NCI-H1048 (cell line): ENCODE measurements around the gene CNNM2.
A peak's percentile ranks its signal among the peaks of the same experiment; 100 is the strongest.

ENCODE experiments used
- DNase-seq: peaks from one replicate; lab custom pipeline; 2025; lab: John Stamatoyannopoulos, UW

CNNM2 gene

DNA sequence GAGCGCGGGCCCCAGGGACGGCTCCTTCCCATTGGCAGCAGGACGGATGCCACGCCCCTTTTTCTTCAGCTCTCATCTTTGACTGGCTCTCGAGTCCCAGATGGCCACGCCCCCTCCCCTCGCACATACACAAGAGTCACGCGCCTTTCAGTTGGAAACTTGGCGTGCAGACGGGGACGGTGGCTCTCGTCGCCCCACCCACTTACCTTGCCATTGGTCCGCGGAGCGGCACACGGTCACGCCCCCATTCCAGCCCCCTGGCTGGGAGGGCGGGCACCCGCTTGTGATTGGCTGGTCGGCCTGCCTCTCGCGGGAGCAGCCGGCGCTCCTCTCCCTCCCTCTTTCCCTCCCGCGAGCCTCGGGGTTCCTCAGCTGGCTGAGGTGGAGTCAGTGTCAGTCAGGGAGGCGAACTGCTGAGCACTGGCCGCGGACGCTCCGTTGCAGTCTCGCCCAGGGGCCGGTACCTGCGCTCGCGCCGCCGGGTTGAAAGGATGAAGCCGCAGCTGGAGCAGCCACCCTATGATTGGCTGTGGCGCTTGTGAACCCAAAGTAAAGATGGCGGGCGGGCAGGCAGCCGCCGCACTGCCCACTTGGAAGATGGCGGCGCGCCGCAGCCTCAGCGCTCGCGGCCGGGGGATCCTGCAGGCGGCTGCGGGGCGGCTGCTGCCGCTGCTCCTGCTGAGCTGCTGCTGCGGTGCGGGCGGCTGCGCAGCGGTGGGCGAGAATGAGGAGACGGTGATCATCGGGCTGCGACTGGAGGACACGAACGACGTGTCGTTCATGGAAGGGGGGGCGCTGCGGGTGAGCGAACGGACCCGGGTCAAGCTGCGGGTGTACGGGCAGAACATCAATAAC lies at the start of gene CNNM2:
TSS of gene CNNM2 (plus strand) at position 333 of the 855 bp plus-strand sequence. CDS start at position 520, 187 bp downstream.
- peak; percentile 99 for DNase-seq

DNA sequence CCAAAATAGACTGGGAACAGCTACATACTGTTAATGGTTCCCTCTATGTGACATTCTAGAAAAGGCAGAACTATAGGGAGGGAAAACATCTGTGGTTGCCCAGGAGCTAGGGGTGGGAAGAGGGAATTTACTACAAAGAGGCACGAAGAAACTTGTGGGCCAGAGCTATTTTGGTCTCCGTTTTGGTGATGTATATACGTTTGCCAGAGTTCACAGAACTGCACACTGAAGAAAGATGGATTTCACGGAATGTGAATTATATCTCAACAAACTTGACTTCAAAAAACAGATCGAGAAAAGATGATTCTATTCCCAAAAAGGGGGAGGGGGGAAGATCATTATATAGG lies 49.2 kb upstream of the CNNM2 start:
- DNase-seq: no peak

DNA sequence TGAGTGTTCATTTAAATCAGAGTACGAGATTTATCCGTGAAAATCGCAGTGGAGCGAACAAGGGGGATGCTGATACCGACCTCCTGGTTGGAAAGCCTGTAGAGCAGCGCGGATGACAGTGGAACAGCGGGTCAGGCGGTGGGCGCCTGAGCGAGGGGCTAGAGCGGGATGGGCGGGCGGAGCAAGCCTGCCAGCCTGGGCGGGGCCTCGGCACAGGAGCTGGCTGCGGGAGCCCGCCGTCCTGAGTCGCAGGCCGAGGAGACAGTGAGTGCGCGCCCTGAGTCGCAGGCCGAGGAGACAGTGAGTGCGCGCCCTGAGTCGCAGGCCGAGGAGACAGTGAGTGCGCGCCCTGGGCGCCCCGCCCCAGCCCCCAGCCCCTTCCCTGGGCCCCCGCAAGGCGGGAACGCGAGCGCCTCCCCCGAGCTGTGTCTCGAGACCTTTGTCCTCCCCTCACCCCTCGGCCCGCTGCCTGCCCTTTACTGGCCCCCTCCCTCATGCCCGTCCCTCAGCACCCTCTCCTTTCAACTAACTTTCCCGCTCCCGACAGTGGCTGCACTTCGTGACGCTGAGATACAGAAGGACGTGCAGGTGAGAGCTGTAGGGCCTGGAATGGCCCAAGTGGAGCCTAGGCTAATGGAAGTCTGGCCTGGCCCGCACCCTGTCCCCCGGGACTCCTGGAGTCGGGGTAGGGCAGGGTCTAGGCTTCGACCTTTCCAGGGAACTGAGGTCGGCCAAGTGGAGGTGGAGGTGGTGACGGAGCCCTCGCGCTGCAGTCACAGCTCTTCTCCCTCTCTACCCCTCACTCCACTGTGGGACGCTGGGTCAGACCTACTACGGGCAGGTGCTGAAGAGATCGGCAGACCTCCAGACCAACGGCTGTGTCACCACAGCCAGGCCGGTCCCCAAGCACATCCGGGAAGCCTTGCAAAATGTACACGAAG lies 48.6 kb upstream of the CNNM2 start, which contains the start of gene AS3MT:
TSS of gene AS3MT (plus strand) at position 213 of the 941 bp plus-strand sequence. CDS start at position 336, 123 bp downstream.
- no peak for DNase-seq

DNA sequence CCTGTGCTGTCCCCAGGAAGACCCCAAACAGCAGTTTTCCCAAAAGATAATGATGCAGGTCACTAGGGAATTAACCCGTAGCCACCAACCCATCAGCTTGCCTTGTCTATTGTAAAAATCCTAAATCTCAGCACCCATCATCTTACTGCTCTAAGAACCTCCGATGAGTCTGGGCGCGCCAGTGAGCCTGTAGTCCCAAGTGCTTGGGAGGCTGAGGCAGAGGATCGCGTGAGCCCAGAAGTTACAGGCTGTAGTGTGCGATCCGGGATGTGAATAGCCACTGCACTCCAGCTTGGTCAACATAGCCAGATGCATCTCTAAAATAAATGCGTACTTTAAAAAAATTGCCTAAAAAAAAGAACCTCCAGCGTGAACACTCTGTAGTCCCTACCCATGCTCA lies 47.9 kb upstream of the CNNM2 start:
- no peak for DNase-seq

DNA sequence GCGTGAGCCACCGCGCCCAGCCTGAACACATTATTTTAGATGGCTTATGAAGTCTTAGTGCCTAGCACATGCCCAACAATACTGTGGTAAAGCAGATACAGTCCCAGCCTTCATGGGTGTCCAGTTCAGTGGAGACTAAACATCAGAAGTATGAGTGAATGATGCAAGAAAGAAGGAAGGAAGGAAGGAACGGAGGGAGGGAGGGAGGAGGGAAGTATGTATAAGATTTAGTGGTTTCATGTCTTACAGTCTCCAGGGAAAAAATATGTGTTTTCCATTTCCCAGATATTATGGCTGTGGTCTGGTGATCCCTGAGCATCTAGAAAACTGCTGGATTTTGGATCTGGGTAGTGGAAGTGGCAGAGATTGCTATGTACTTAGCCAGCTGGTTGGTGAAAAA lies 45.9 kb upstream of the CNNM2 start:
- no peak for DNase-seq

DNA sequence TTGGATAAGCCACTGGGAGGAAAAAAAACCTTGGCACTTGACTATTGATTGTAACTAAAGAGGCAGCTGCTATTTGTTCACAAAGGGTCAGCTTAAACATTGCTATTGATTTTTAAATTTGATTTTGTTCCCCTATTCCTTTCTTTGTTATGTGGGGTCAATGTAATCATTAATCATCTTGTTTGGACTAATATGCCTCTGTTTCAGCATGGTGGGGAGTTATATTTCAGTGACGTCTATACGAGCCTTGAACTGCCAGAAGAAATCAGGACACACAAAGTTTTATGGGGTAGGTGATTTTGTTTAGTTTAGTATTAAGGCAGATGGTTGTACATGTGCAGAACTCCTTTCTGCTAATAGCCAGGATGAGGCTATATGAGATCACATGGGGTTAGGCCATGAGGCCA lies 41.3 kb upstream of the CNNM2 start:
- no peak for DNase-seq

DNA sequence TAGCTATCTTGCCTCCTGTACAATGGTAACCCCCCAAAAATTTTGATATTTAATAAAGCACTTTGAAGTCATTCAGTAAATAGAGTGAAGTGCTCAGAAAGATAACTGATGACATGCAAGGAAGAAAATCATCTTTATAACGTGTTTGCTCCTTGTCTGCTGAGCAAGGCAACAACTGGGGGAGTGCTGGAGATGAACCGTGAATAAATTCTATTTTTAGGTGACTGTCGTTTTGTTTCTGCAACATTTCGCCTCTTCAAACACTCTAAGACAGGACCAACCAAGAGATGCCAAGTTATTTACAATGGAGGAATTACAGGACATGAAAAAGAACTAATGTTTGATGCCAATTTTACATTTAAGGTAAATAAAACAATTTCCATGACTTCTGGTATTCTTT lies 39.5 kb upstream of the CNNM2 start:
- DNase-seq: no peak

DNA sequence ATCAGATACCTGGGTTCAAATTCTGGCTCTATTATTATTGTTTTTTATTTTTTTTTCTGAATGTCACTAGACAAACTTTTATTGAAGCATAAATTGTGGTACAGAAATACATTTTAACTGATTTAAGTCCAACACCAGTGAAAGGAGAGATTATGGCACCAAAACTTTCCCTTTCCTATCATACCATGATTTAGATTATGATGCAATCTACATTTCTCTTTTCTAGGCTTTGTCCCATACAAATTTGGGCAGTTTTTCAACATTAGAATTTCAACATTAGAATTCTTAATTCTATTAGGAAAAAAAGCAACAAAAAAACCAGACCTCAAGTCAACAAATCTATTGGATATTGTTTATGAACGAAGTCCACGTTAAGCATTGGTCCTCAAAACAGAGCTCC lies 37.8 kb upstream of the CNNM2 start:
- no peak for DNase-seq

DNA sequence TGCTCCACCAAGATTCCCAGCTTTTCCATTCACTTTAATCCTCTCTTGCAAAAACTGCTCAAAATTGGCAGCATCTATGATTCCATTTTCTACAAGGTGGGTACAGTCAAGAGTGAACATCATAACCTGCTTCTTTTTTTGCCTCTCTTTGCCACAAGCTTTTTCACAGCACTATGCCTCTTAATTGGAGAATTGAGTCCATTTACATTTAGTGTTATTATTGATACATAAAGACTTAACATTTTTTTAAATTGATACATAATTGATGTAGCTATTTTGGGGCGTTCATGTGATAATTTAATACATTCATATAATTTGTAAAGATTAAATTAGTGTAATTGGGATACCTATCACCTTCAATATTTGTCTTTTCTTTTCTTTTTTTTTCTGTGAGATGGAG lies 30.0 kb upstream of the CNNM2 start:
- DNase-seq: no peak

DNA sequence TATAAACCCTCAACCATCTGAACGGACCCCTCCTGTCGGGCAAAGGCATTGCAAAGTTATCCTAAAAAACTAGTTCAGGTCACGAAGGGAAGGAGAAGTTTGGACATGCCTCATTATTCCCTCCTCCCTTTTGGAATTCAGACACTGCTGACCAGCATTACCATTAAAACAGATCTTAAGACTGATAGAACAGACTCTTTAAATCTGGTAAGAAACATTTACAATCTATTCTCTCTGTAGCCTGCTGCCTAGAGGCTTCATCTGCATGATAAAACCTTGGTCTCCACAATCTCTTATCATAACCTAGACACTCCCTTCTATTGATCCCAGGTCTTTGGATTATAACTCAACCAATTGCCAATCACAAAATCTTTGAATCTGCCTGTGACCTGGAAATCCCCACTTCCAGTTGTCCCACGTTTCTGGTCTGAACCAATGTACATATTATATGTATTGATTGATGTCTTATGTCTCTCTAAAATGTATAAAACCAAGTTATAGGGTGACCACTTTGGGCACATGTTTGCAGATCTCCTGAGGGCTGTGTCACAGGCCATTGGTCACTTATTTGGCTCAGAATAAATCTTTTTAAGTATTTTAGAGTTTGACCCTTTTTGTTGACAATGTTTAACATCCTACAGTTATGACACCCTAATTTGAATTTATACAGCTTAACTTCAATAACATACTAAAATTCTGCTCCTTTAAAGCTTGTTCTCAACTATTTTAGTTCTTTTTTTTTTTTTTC lies 23.5 kb upstream of the CNNM2 start:
- no peak for DNase-seq

DNA sequence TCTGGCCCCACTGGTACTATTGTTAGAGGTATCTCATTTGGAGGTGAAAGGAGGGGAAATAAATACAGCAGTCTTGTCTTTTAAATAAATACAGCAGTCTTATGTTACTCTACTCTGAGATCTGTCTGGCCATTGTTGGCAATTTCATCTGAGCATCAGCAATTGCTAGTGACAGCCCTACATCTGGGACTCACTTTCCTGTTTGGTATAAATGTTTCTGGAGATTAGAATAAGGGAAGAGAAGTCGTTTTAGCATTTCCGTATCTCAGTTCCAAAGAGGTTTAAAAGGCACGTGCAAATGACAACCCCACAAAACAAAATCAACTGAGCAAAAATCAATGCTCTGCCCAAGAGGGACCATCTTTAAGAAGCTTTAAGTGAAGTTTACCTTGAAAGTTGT lies 18.1 kb upstream of the CNNM2 start:
- no peak for DNase-seq

DNA sequence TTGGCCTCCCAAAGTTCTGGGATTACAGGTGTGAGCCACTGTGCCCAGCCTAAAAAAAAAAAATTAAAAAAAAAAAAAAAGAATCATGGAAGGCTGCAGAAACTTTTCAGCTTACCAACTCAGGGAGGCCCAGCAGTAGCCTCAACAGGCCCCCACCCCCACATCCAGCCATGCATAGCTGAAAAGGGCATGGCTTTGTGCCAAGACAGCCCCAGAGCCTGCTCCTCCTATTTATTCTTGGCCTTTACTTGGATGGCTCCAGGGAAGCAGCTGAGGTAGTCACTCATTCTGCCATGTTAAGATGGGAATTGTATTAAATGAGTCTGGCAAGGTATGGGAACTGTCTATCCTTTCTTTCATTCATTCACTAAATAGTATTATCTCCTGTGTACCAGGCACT lies 13.7 kb upstream of the CNNM2 start:
- no peak for DNase-seq

DNA sequence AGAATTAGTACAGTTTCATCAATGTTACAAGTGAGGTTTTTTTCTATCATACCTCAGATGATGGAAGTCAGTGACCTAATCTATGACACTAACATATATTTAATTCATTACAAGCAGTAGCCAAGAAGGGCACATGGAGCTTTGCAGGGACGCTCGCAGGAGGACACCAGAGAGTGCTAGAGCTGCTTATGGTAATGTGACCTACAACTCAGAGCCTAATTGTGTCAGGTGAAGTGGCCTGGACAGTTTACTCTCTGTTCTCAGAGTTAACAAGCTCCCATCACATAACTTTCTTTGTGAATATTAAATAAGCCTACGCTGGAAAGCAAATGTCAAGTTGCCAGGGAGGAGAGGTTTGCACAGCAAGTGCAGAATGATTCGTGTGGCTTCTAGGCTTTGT lies 11.6 kb upstream of the CNNM2 start:
- DNase-seq: no peak

DNA sequence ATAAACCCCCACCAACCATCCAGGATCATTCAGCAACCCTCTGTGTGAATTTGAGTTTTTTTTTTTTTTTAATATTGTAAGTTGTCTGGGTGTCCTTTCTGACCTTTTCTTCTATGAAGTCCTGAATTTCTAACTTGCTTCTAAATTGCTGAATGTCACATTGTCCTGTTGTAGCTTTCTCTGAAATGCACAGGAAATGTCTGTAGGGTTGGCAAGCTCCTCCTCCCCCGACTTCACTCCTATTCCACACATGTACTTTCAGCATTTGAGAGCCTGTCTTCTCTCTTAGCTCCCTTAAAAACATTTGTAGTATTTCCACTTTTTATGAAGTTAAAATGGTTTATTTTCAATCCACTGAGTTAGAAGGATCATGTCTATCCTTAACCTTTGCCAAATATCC lies 3.3 kb upstream of the CNNM2 start:
- no peak for DNase-seq

DNA sequence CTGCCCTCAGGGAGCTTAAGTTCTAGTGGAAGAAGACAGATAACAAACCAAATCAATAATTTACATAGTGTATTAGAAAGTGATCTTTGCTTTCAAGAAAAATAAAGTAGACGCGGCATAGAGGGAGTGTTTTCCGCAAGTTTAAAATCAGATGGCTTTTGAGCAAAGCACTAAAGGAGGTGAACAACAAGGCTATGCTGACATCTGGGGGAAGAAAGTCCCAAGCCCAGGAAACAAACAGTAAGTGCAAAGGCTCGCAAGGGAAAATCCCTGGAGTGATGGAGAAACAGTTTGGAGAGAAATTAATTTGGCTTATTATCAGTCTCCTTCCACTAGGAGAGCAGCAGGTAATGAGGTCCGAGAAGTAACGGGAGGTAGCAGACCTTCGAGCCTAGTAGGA lies 1.9 kb upstream of the CNNM2 start:
- DNase-seq: no peak

DNA sequence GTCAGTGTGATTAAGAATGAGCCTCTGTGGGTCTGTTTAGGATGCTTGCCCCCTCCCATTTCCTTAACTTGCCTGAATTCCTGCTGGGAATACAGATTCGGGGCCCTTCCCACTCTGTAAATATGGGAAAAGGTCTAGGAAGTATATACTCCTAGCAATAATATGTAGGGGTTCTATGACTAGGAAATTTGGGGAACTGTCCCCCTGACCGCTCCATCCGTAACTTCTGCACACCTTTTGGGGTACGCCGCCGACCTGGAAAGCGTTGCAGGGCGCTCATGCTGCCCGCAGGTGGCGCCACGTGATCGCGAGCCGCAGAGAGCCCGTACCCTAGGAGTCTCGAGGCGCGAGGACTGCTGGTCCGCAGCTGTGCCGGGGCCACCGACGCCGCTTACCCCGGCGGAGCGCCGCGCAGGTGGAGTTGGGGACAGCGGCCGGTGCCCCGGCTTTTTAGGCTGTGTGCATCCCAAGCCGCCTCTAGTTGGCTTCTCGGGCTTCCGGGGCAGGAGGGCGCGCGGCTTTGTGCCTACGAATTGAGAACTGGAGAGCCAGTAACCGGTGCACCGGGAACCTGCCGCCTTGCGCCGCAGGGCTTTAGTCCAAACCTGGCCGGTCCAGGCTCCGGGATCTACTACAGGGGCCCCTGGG lies 656 bp upstream of the CNNM2 start:
- DNase-seq: peak; percentile 25

DNA sequence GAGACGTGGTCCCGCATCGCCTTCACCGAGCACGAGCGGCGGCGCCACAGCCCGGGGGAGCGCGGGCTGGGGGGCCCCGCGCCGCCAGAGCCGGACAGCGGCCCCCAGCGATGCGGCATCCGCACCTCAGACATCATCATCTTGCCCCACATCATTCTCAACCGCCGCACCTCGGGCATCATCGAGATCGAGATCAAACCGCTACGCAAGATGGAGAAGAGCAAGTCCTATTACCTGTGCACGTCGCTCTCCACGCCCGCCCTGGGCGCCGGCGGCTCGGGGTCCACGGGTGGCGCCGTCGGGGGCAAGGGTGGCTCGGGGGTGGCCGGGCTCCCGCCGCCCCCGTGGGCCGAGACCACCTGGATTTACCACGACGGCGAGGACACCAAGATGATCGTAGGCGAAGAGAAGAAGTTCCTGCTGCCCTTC lies 737 bp downstream of the CNNM2 start:
- no peak for DNase-seq

DNA sequence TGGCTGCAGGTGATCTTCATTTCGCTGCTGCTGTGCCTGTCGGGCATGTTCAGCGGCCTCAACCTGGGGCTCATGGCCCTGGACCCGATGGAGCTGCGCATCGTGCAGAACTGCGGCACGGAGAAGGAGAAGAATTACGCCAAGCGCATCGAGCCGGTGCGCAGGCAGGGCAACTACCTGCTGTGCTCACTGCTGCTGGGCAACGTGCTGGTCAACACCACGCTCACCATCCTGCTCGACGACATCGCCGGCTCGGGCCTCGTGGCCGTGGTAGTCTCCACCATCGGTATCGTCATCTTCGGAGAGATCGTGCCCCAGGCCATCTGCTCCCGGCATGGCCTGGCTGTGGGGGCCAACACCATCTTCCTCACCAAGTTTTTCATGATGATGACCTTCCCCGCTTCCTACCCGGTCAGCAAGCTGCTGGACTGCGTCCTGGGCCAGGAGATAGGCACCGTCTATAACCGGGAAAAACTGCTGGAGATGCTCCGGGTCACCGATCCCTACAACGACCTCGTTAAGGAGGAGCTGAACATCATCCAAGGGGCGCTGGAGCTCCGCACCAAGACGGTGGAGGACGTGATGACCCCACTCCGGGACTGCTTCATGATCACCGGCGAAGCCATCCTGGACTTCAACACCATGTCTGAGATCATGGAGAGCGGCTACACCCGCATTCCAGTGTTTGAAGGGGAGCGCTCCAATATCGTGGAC lies 1.3 kb downstream of the CNNM2 start:
- no peak for DNase-seq

DNA sequence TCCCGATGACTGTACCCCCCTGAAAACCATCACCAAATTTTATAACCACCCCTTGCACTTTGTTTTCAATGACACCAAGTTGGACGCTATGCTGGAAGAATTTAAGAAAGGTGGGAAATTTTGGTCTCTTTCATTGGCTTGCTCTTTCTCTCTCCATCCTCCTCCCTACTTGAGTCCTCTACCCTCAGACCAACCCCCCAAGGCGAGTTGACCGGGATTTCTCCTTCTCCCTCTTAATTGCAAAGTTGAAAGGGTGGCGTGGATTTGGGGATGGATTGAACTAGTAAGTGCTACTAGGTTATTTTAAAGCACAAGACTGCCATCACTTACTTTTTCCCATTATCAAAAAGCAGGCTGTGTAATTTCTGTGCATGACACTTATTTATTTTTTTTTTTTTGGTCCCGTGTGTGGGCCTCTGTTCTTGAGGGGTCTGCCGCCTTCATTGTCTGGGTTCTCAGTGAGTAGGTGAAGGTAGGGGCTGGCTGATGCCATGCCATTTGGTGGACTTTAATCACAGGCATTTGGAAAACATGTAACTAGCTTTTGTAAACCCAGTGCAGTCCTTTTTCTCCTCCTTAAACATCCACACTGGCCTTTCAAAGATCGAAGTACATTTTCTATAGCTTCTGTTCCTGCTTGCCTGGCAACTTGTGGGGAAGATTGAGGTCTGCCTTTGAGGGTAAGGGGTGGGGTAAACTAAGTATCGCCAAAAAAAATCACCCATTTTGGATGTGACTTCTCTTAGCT lies 2.1 kb downstream of the CNNM2 start:
- DNase-seq: no peak

DNA sequence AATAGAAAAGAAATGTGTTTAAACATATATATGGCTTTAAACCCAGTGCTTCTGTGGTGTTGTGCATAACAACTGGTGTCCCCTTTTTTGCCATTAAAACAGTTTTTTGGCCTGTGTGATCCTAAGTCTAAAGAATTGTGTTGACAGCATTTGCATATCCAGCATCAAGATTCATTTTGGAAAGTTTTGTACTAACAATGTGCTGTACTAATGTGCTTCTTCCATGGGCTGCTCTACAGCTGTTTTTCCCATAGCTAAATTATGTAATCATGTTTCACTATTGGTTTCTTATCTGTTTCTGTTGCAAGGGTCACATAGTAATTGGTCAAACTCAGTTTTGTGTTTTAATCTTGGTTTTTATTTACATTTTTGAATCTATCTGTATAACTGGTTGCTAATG lies 5.5 kb downstream of the CNNM2 start:
- no peak for DNase-seq
